MM.1S (cell line): ENCODE data around the gene DNAJC5.

Experiments
- DNase-seq: peaks from one replicate; pipeline ENCODE4 v3.0.0-alpha.2; 2015
- H2AFZ ChIP-seq: fragments of 300-600 bp; sonication (generic); 2 replicates; pipeline ENCODE4 v1.6.0; 2016; ENCODE audit warnings: antibody characterized with exemption, low read length
- H3F3A ChIP-seq: fragments of 300-600 bp; sonication (generic); 2 replicates; pipeline ENCODE4 v1.6.1; 2016; ENCODE audit warnings: mild to moderate bottlenecking, antibody characterized with exemption, low read length, moderate library complexity, mixed read lengths; ENCODE audit not compliant: insufficient read depth
- H3K27ac ChIP-seq: fragments of 300-600 bp; sonication (generic); 2 replicates; pipeline ENCODE4 v1.5.1; 2016; ENCODE audit warnings: mild to moderate bottlenecking, low read length
- H3K27me3 ChIP-seq: fragments of 300-600 bp; sonication (generic); replicated peaks from 2 replicates; pipeline ENCODE4 v1.6.0; 2016; ENCODE audit warnings: low read length; ENCODE audit not compliant: insufficient read depth
- H3K36me3 ChIP-seq: fragments of 300-600 bp; sonication (generic); replicated peaks from 2 replicates; pipeline ENCODE4 v1.6.1; 2016; ENCODE audit warnings: mild to moderate bottlenecking, low read length, mixed read lengths; ENCODE audit not compliant: insufficient read depth
- H3K4me1 ChIP-seq: fragments of 300-600 bp; sonication (generic); 2 replicates; pipeline ENCODE4 v1.6.1; 2016; ENCODE audit warnings: low read length, mixed read lengths
- H3K4me2 ChIP-seq: fragments of 300-600 bp; sonication (generic); 2 replicates; pipeline ENCODE4 v1.6.0; 2016; ENCODE audit warnings: low read depth, low read length
- H3K4me3 ChIP-seq: fragments of 300-600 bp; sonication (generic); 2 replicates; pipeline ENCODE4 v1.5.1; 2016; ENCODE audit warnings: low read length, mixed read lengths
- H3K79me2 ChIP-seq: fragments of 300-600 bp; sonication (generic); 2 replicates; pipeline ENCODE4 v1.6.1; 2016; ENCODE audit warnings: mixed run types, low read length, mixed read lengths
- H3K9ac ChIP-seq: fragments of 300-600 bp; sonication (generic); 2 replicates; pipeline ENCODE4 v1.6.1; 2016; ENCODE audit warnings: low read length, mixed read lengths
- H3K9me2 ChIP-seq: fragments of 300-600 bp; sonication (generic); replicated peaks from 2 replicates; pipeline ENCODE4 v1.6.1; 2016; ENCODE audit warnings: mild to moderate bottlenecking, low read length, mixed read lengths; ENCODE audit not compliant: insufficient read depth
- H3K9me3 ChIP-seq: fragments of 300-600 bp; sonication (generic); replicated peaks from 2 replicates; pipeline ENCODE4 v1.6.1; 2016; ENCODE audit warnings: mild to moderate bottlenecking, low read length, mixed read lengths; ENCODE audit not compliant: insufficient read depth
- H4K20me1 ChIP-seq: fragments of 300-600 bp; sonication (generic); 2 replicates; pipeline ENCODE4 v1.6.1; 2016; ENCODE audit warnings: mild to moderate bottlenecking, low read length, moderate library complexity, mixed read lengths; ENCODE audit not compliant: insufficient read depth
- CTCF ChIP-seq: fragments of 300-600 bp; sonication (generic); IDR thresholded peaks from 2 replicates; pipeline ENCODE4 v1.5.1; 2016; ENCODE audit warnings: antibody characterized with exemption, low read length, mixed read lengths
- EZH2 ChIP-seq: fragments of 300-600 bp; sonication (generic); optimal IDR thresholded peaks from 2 replicates; pipeline ENCODE3; 2017; ENCODE audit warnings: low read depth, mild to moderate bottlenecking, antibody characterized with exemption, low read length, mixed read lengths
- EZH2phosphoT487 ChIP-seq: fragments of 300-600 bp; sonication (generic); IDR thresholded peaks from 2 replicates; pipeline ENCODE4 v1.6.1; 2018; ENCODE audit warnings: antibody characterized with exemption, low read length

The DNAJC5 gene

GRCh38 chr20:63935447-63935846, 40.5 kb downstream of the DNAJC5 start:
- no peak for DNase-seq
- Histone ChIP-seq H3K4me2 (no peak overlapping the region), H3F3A (no peaks in the 10 kb centered on the region), H3K27ac (no peak overlapping the region), H3K4me1 (no peaks in the 10 kb centered on the region), H3K79me2 (0 out of 2 replicates have a peak, but pooled peaks cover 5% of the 10 kb centered on the region), H3K36me3 (no peaks in the 10 kb centered on the region; the same call in 1 of the 2 replicates), H3K27me3 (no peaks in the 10 kb centered on the region), H3K9ac (no peak overlapping the region), H2AFZ (no peak overlapping the region), H3K4me3 (no peak overlapping the region), H3K9me2 (no peaks in the 10 kb centered on the region), H3K9me3 (no peaks in the 10 kb centered on the region), H4K20me1 (no peaks in the 10 kb centered on the region)
- TF ChIP-seq EZH2phosphoT487 (no peak), EZH2 (no peak), CTCF (no peak)

GRCh38 chr20:63937596-63937995, 42.7 kb downstream of the DNAJC5 start:
- H3K9ac ChIP-seq, result no peak overlapping the region
- no peak for DNase-seq
- TF ChIP-seq EZH2 (no peak), EZH2phosphoT487 (no peak)
- H3K27ac ChIP-seq, result no peak overlapping the region
- H3K79me2 ChIP-seq, result 0 out of 2 replicates have a peak, but pooled peaks cover 5% of the 10 kb centered on the region
- H3K4me3 ChIP-seq, result no peak overlapping the region
- H3K4me2 ChIP-seq, result no peak overlapping the region
- H3K9me3 ChIP-seq, result no peaks in the 10 kb centered on the region
- H2AFZ ChIP-seq, result no peak overlapping the region
- no peaks in the 10 kb centered on the region for H3F3A ChIP-seq
- H3K36me3 ChIP-seq, result no peaks in the 10 kb centered on the region; the same call in 1 of the 2 replicates
- no peaks in the 10 kb centered on the region for H3K4me1 ChIP-seq
- H3K9me2 ChIP-seq, result no peaks in the 10 kb centered on the region
- H3K27me3 ChIP-seq, result no peaks in the 10 kb centered on the region
- no peaks in the 10 kb centered on the region for H4K20me1 ChIP-seq

- H3K36me3 ChIP-seq, result no peaks in the 10 kb centered on the region; the same call in 1 of the 2 replicates
- H3K4me1 ChIP-seq, result no peaks in the 10 kb centered on the region
- H3K4me3 ChIP-seq, result no peak overlapping the region
- H3K9me3 ChIP-seq, result no peaks in the 10 kb centered on the region
- no peak for TF ChIP-seq CTCF
- TF ChIP-seq EZH2, result no peak
- no peak for TF ChIP-seq EZH2phosphoT487
- DNase-seq, result no peak
- H4K20me1 ChIP-seq, result no peaks in the 10 kb centered on the region
- no peaks in the 10 kb centered on the region for H3F3A ChIP-seq
- H3K27me3 ChIP-seq, result no peaks in the 10 kb centered on the region
- no peak overlapping the region for H3K9ac ChIP-seq
- no peak overlapping the region for H3K4me2 ChIP-seq
- H3K79me2 ChIP-seq, result 0 out of 2 replicates have a peak, but pooled peaks cover 5% of the 10 kb centered on the region
- H3K9me2 ChIP-seq, result no peaks in the 10 kb centered on the region
- H2AFZ ChIP-seq, result no peak overlapping the region
- H3K27ac ChIP-seq, result no peak overlapping the region
These were observed 44.4 kb downstream of the DNAJC5 start for GRCh38 chr20:63939061-63939935.

GRCh38 chr20:63940071-63940471, 45.1 kb downstream of the DNAJC5 start:
- Histone ChIP-seq H3K9me3 (no peaks in the 10 kb centered on the region), H2AFZ (no peak overlapping the region), H3K4me2 (no peak overlapping the region), H3K79me2 (peaks cover 10% of the 10 kb centered on the region; the same call in 1 of the 2 replicates), H4K20me1 (no peaks in the 10 kb centered on the region), H3K36me3 (no peaks in the 10 kb centered on the region; the same call in 1 of the 2 replicates), H3K4me3 (no peak overlapping the region), H3K4me1 (no peaks in the 10 kb centered on the region), H3K27ac (no peak overlapping the region), H3K9me2 (no peaks in the 10 kb centered on the region), H3K27me3 (no peaks in the 10 kb centered on the region), H3F3A (no peaks in the 10 kb centered on the region), H3K9ac (no peak overlapping the region)
- no peak for DNase-seq
- no peak for TF ChIP-seq EZH2
- TF ChIP-seq CTCF, result no peak
- TF ChIP-seq EZH2phosphoT487, result no peak
